Activated CD4-positive, alpha-beta T cell treated with anti-CD3 and anti-CD28 coated beads, Interleukin-2, amount 50 U/mL, for 1 hour (primary cell): ENCODE results near the gene NME1.
"Not testable (repeated sequence)": the region's sequence is repeated elsewhere in the genome, so short reads cannot be mapped to it uniquely, and the experiment has no call there.

Experiments used
- DNase-seq: peaks from one replicate; pipeline ENCODE4 v3.0.0-alpha.2; 2020

Gene NME1

DNA sequence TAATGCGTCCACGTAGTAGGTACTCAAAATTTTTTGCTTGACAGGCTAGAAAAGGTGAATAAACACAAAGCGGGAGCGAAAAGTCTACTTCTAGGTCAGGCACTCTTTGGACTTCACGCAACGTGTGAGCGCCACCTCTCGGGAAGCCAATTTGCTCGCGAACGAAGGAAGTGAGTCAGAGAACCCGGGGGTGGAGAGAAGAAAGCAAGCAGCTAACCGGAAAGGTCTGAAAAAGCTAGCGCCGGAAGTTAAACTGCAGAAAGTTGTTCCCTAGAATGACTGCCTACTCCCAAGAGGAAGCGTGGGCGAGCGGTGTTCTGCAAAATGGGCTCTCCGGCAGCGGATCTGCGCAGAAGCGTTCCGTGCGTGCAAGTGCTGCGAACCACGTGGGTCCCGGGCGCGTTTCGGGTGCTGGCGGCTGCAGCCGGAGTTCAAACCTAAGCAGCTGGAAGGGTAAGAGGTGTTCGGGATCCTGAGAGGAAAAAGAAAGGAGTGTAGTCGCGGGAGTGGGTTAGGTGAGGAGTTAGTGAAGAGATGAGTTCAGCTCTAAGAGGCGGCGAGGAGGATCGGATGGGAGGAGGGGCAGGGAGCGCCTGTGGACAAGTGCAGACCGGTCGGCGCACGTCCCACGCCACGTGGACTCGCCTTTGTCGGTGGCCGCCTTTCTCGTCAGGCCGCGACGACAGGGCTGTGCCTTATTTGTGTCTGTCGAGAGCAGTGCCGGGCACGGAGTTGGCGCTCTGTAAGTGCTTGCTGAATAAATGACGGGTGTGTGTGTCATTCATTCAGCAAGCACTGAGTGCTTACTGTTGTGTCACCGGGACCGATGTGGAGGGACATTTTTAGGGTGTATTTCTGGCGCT lies at the start of gene NME1:
Gene NME1, plus strand, starts transcription at position 350 of the 863 bp plus-strand sequence. CDS start 2,096 bp downstream, outside the sequence.
- peak; percentile 96 for DNase-seq

DNA sequence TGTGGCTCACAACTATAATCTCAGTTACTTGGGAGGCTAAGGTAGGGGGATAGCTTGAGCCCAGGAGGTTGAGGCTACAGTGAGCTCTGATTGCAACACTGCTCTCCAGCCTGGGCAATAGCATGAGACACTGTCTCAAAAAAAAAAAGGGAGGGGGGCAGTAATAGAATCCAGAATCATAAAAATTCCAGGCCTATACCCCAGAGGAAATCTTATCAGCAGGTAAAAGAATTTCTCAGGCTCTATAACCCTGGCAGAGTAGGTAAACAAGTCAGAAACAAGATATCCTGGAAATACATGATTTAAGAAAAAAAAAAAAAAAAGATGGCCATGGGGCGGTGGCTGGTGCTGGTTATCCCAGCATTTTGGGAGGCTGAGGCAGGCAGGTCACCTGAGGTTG lies 45.6 kb upstream of the NME1 start:
- DNase-seq = no peak

GRCh38 chr17:51112303-51113222 lies 40.8 kb upstream of the NME1 start:
- DNase-seq = not testable (repeated sequence)

GRCh38 chr17:51115179-51115578 lies 38.2 kb upstream of the NME1 start:
- DNase-seq = no peak

- no peak for DNase-seq
Observed at GRCh38 chr17:51118330-51119195, 34.8 kb upstream of the NME1 start.

DNA sequence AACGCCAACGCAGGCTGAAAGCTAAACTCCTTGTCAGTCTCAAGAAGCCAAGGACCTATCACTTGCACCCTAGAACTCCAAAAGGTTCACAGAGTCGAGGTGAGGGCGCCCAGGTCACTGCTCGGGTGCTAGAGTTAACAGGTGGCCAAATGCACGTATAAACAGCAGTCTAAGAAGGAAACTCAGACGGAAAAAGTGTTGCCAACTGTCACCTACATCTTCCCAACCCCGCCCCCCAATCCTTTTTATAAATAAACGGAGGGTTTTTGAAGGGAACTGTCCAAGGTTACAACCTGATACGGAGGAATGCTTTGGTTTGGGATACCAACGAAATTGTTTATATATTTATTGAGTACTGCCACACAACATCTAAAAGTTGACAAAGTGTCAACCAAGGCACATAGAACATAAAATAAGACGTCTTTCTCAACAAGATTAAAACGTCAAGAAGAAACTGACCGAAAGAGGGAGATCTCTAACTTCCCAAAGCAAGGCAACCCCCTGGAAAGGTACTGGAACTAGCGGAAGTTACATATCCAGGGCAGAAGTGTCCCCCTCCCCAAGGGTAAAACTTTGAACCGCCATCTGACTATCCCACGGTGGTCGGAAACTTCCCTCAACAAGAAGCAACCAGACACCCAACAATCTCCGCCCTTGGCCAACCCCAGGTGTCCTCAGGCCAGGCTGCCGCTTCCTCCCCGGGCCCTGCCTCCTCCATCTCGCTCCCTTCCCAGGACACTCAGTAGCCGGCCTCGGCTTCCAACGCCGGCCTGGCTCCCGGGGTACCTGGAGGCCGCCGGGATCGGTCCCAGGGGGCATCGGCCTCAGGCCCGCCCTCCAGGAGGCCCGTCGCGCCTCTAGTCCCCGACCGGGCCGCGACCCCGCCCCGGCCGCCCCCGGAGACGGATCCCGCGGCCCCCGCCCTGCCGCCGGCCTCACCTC lies 33.7 kb upstream of the NME1 start:
- peak; percentile 39 for DNase-seq

DNA sequence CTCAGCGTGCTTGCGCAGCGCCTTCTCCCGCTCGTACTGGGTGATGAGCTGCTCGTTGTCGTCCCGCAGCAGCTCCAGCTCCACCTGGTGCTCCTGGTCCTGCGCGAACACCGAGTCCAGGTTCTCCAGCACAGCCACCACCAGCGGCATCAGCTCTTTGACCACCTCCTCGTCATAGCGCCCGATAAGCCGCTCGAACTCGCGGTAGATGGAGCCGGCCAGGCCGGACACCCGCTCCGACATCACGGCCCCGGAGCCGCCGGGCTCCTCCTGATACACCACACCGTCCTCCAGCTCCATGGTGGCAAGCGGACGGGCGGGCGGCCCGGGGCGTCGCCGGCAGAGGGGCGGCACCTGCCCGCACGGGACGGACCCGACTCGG lies 33.0 kb upstream of the NME1 start:
- DNase-seq = peak; percentile 50

- peak; percentile 89 for DNase-seq
Observed at GRCh38 chr17:51120739-51121619, 32.4 kb upstream of the NME1 start, which contains the start of gene SPAG9. SPAG9 (minus strand) TSS chr17:51120868; CDS start chr17:51120656, 212 bp downstream.

DNA sequence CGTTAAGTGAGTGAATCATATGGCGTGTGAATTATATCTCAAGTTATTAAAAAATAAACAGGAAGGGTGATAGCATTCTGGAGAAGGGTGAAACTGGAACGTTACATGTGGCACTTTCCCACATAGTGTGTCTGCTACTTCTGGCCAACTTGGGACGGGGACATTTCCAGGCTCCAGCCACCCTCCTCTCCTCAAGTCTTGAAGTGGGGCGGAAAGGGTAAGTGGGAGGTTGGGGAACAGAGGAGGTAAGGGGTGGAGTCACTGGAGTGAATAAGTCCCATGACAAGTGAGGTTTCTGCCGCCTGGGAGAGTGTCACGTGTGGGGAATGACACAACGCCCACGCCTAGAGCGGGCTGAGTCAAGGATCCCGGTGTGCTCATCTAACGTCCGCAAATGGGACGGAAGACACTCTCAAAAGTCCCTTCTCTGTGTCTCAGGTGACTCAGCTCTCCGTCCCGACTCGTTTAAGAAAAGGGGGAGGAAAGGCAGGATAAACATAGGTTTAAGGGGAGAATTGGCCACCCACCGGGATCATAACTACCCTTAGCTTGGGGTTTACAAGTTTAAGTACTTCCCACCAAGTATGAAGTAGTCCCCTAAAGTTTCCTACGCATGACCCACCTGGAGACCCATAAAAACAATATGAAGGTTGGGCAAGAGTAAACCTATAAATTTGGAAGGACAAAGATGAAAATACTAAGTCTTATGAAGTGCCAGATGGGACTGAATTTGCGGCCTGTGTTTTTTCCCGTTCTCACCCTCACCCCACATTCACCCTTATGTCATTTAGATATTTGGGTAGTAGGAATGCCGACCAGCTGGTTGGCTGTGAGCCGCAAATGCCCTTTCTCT lies 31.5 kb upstream of the NME1 start:
- peak; percentile 66 for DNase-seq

DNA sequence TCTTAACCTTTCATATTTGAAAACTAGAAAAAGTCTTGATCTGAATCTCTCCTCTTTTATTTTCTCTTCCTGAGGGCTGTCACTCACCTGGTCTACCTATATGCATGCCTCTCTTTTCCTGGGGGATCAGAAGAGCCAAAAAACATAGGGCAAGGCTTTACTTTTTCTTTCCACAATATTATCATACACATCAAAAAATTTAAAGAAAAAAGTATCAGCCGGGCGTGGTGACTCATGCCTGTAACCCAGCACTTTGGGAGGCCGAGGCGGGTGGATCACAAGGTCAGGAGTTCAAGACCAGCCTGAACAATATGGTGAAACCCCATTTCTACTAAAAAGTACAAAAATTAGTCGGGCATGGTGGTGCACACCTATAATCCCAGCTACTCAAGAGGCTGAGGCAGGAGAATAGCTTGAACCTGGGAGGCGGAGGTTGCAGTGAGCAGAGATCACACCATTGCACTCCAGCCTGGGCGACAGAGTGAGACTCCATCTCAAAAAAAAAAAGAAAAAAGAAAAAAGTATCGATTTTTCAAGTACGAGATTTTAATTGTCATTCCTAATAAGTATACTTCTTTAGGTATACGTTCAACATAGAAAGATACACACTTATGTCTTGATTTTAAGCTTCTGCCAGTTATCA lies 30.8 kb upstream of the NME1 start:
- peak; percentile 8 for DNase-seq

- no peak for DNase-seq
Observed at GRCh38 chr17:51124640-51125503, 28.5 kb upstream of the NME1 start.

- no peak for DNase-seq
Observed at GRCh38 chr17:51128076-51128475, 25.3 kb upstream of the NME1 start.

- DNase-seq = no peak
Observed at GRCh38 chr17:51132964-51133319, 20.4 kb upstream of the NME1 start.

- DNase-seq = no peak
Observed at GRCh38 chr17:51133365-51133764, 20.0 kb upstream of the NME1 start.

GRCh38 chr17:51135956-51136355 lies 17.4 kb upstream of the NME1 start:
- no peak for DNase-seq

DNA sequence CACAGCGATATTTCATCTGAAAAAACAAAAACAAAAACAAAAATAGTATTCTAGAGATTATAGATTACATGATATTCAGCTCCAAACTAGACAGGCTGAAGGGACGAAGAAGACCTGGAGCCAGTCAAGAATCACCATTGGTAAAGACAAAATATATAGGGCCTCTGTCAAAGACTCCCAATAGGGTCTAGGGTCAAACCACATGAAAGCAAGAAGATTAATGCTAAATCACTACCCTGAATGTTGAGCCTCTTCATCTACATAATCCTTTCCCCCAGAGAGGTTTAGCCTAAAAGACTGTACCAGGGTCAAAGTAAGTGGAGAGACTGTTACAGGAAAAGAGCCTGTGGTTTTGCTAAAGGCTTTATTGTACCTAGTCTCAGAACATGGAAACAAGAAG lies 10.8 kb upstream of the NME1 start:
- no peak for DNase-seq

GRCh38 chr17:51144266-51145022 lies 8.9 kb upstream of the NME1 start:
- no peak for DNase-seq
